SK-MEL-5 (cell line): ENCODE data around the gene TAF4B. TPM values are rescaled to one million over a fixed set of nuclear protein-coding genes. Genes with fewer than 3 reads are reported as not detected.

ENCODE experiments used
- DNase-seq: peaks from one replicate; pipeline ENCODE4 v3.0.0-alpha.2; 2016; ENCODE audit warnings: low read depth, low spot score
- in situ Hi-C: cut with HindIII; loops from 2 replicates; pipeline ENCODE4 v1.10.0; 2016; ENCODE audit warnings: low sequenced_read_pairs, high pct_unique_total_duplicates, low pct_unique_long_range_greater_than_20kb
- total RNA-seq: library from RNA; depleted of rRNA; stranded (reverse); fragments of >200 nt; shearing (Covaris generic); gene quantifications from 2 replicates; pipeline ENCODE4 v1.2.3, GENCODE V29; 2014

Gene TAF4B
- total RNA-seq, 1 experiment from 2014 or later, result 14.1 TPM

- in situ Hi-C loops, result no loop called here
Observed at GRCh38 chr18:26403491-26403890, 177.2 kb downstream of the TAF4B start.

GRCh38 chr18:26405190-26405801 lies 179.1 kb downstream of the TAF4B start:
- DNase-seq, result peak; percentile 45
- in situ Hi-C loops, result no loop called here

More at GRCh38 chr18:26403491-26403890, 177.2 kb downstream of the TAF4B start:
- no peak for DNase-seq

GRCh38 chr18:26406324-26406723 lies 180.1 kb downstream of the TAF4B start:
- in situ Hi-C loops, result no loop called here
- no peak for DNase-seq

- DNase-seq, result no peak
- in situ Hi-C loops, result no loop called here
Observed at GRCh38 chr18:26406854-26407517, 180.7 kb downstream of the TAF4B start.

- in situ Hi-C loops, result no loop called here
- DNase-seq, result no peak
Observed at GRCh38 chr18:26407736-26408601, 181.7 kb downstream of the TAF4B start.

GRCh38 chr18:26409091-26409490 lies 182.8 kb downstream of the TAF4B start:
- in situ Hi-C loops, result no loop called here
- no peak for DNase-seq

- in situ Hi-C loops, result no loop called here
- no peak for DNase-seq
Observed at GRCh38 chr18:26414901-26415440, 188.7 kb downstream of the TAF4B start.

- DNase-seq, result no peak
- in situ Hi-C loops, result no loop called here
Observed at GRCh38 chr18:26415631-26416030, 189.4 kb downstream of the TAF4B start.

- in situ Hi-C loops, result no loop called here
- DNase-seq, result no peak
Observed at GRCh38 chr18:26416652-26417150, 190.5 kb downstream of the TAF4B start.

- no peak for DNase-seq
- in situ Hi-C loops, result no loop called here
Observed at GRCh38 chr18:26417190-26417589, 190.9 kb downstream of the TAF4B start.

GRCh38 chr18:26418225-26418624 lies 192.0 kb downstream of the TAF4B start:
- in situ Hi-C loops, result no loop called here
- DNase-seq, result no peak

GRCh38 chr18:26419746-26420145 lies 193.5 kb downstream of the TAF4B start:
- DNase-seq, result no peak
- in situ Hi-C loops, result no loop called here

- in situ Hi-C loops, result no loop called here
- no peak for DNase-seq
Observed at GRCh38 chr18:26421503-26421902, 195.3 kb downstream of the TAF4B start.

GRCh38 chr18:26421931-26422330 lies 195.7 kb downstream of the TAF4B start:
- in situ Hi-C loops, result no loop called here
- DNase-seq, result no peak

GRCh38 chr18:26422472-26423162 lies 196.4 kb downstream of the TAF4B start:
- in situ Hi-C loops, result no loop called here
- no peak for DNase-seq

- no peak for DNase-seq
- in situ Hi-C loops, result no loop called here
Observed at GRCh38 chr18:26424428-26425147, 198.3 kb downstream of the TAF4B start.

GRCh38 chr18:26425148-26425531 lies 198.9 kb downstream of the TAF4B start:
- DNase-seq, result no peak
- in situ Hi-C loops, result no loop called here
